H1 (cell line): ENCODE data around the gene UBE2D4. TPM values are rescaled to one million over a fixed set of nuclear protein-coding genes. Genes with fewer than 3 reads are reported as not detected.

Experiments used
- CTCF ChIA-PET: fragments of 300-600 bp; sonication (Branson Sonifier 250); formaldehyde crosslinking; loops from one replicate; lab custom pipeline; 2021; ENCODE audit not compliant: partially characterized antibody; lab: Charles Lee
- POLR2A ChIA-PET: fragments of 300-600 bp; sonication (Branson Sonifier 250); formaldehyde crosslinking; loops from one replicate; lab custom pipeline; 2021; ENCODE audit warnings: inconsistent platforms; ENCODE audit not compliant: partially characterized antibody; lab: Charles Lee
- DNase-seq, 2 experiments: peaks; one replicate each; pipeline versions ENCODE4 v3.0.0 to v3.0.0-alpha.2; 2010 to 2022; ENCODE audit warnings: low spot score in 2 of 2, low read depth in 1 of 2, mixed read lengths in 1 of 2
- FAIRE-seq: peaks from 2 replicates; lab custom pipeline; 2011; peaks lifted over from hg19 to GRCh38; lab: Jason Lieb, UNC
- H2AFZ ChIP-seq: 2 replicates; pipeline ENCODE4 v1.8.1; 2012; ENCODE audit warnings: low read length, inconsistent platforms
- H2AK5ac ChIP-seq: 2 replicates; pipeline ENCODE4 v1.6.1; 2013; ENCODE audit warnings: low read depth, low read length
- H2BK120ac ChIP-seq: replicated peaks from 2 replicates; pipeline ENCODE3; 2013; ENCODE audit warnings: low read depth, low read length, inconsistent platforms
- H2BK12ac ChIP-seq: 2 replicates; pipeline ENCODE4 v1.6.1; 2013; ENCODE audit warnings: low read depth, low read length
- H2BK15ac ChIP-seq: 2 replicates; pipeline ENCODE4 v1.6.1; 2013; ENCODE audit warnings: low read length
- H2BK20ac ChIP-seq: 2 replicates; pipeline ENCODE4 v1.6.1; 2013; ENCODE audit warnings: low read length
- H2BK5ac ChIP-seq: 2 replicates; pipeline ENCODE4 v1.6.1; 2013; ENCODE audit warnings: low read depth, low read length
- H3K14ac ChIP-seq: 2 replicates; pipeline ENCODE4 v1.6.1; 2013; ENCODE audit warnings: inconsistent platforms; ENCODE audit not compliant: insufficient read length
- H3K18ac ChIP-seq: 2 replicates; pipeline ENCODE4 v1.6.1; 2013; ENCODE audit warnings: low read length; ENCODE audit errors: extremely low read depth
- H3K23ac ChIP-seq: 2 replicates; pipeline ENCODE4 v1.6.1; 2013; ENCODE audit warnings: inconsistent platforms; ENCODE audit not compliant: insufficient read length
- H3K23me2 ChIP-seq: 2 replicates; pipeline ENCODE4 v1.6.1; 2013; ENCODE audit warnings: low read depth, low read length
- H3K27ac ChIP-seq: 2 replicates; pipeline ENCODE4 v1.6.1; 2011; ENCODE audit warnings: low read depth, low read length, inconsistent platforms
- H3K27me3 ChIP-seq, 4 experiments: replicated peaks in 1 of 4; 1 replicate in 1 of 4; 2 replicates in 3 of 4; pipeline versions ENCODE4 v1.6.1 to v1.8.1; 2011 to 2013; ENCODE audit warnings: low read length in 3 of 4, mild to moderate bottlenecking in 3 of 4, inconsistent platforms in 2 of 4, mixed read lengths in 2 of 4, moderate library complexity in 1 of 4; ENCODE audit not compliant: control insufficient read depth in 3 of 4, insufficient read depth in 3 of 4; ENCODE audit errors: extremely low read depth in 1 of 4
- H3K36me3 ChIP-seq, 4 experiments: 2 replicates each; pipeline versions ENCODE4 v1.6.1 to v1.8.1; 2011 to 2013; ENCODE audit warnings: mild to moderate bottlenecking in 4 of 4, low read length in 3 of 4, moderate library complexity in 2 of 4, control low read depth in 1 of 4, inconsistent platforms in 1 of 4; ENCODE audit not compliant: insufficient read depth in 4 of 4, control insufficient read depth in 2 of 4
- H3K4ac ChIP-seq: replicated peaks from 2 replicates; pipeline ENCODE3; 2013; ENCODE audit warnings: low read length, low read depth, mixed read lengths, inconsistent platforms; ENCODE audit not compliant: insufficient read length
- H3K4me1 ChIP-seq, 4 experiments: replicated peaks in 1 of 4; 1 replicate in 1 of 4; 2 replicates in 3 of 4; pipeline versions ENCODE4 v1.6.1 to v1.8.1; 2011 to 2013; ENCODE audit warnings: low read length in 3 of 4, inconsistent platforms in 2 of 4, mixed read lengths in 1 of 4; ENCODE audit not compliant: insufficient read depth in 4 of 4, control insufficient read depth in 3 of 4
- H3K4me2 ChIP-seq, 2 experiments: 2 replicates each; pipeline versions ENCODE4 v1.6.1 to v1.8.1; 2011 to 2013; ENCODE audit warnings: low read depth in 2 of 2, low read length in 2 of 2, control low read depth in 1 of 2, inconsistent platforms in 1 of 2, mild to moderate bottlenecking in 1 of 2; ENCODE audit not compliant: insufficient read depth in 1 of 2
- H3K4me3 ChIP-seq, 4 experiments: fragments of 200-600, 300-600 bp in 1 of 4; sonication (generic), shearing (Covaris generic), sonication (Bioruptor Twin) in 1 of 4; 2 replicates each; pipeline versions ENCODE4 v1.5.1 to v1.8.1; 2011 to 2016; ENCODE audit warnings: low read length in 4 of 4, low read depth in 3 of 4, control low read depth in 2 of 4, inconsistent platforms in 2 of 4, mild to moderate bottlenecking in 2 of 4, mixed read lengths in 1 of 4, moderate library complexity in 1 of 4; ENCODE audit not compliant: insufficient read depth in 2 of 4; ENCODE audit errors: extremely low read depth in 1 of 4
- H3K56ac ChIP-seq: replicated peaks from 2 replicates; pipeline ENCODE3; 2013; ENCODE audit warnings: low read depth, mild to moderate bottlenecking, mixed read lengths, low read length, inconsistent platforms; ENCODE audit not compliant: insufficient read length
- H3K79me1 ChIP-seq: 2 replicates; pipeline ENCODE4 v1.6.1; 2013; ENCODE audit warnings: low read depth, low read length, control low read depth
- H3K79me2 ChIP-seq, 2 experiments: 2 replicates each; pipeline versions ENCODE4 v1.6.1 to v1.8.1; 2012 to 2013; ENCODE audit warnings: low read length in 2 of 2, mild to moderate bottlenecking in 2 of 2, inconsistent platforms in 1 of 2; ENCODE audit not compliant: insufficient read depth in 2 of 2, control insufficient read depth in 1 of 2
- H3K9ac ChIP-seq, 4 experiments: replicated peaks in 1 of 4; 1 replicate in 1 of 4; 2 replicates in 3 of 4; pipeline versions ENCODE4 v1.6.1 to v1.8.1; 2011 to 2013; ENCODE audit warnings: low read depth in 3 of 4, low read length in 3 of 4, control low read depth in 2 of 4, mild to moderate bottlenecking in 2 of 4, moderate library complexity in 2 of 4, inconsistent platforms in 1 of 4; ENCODE audit errors: extremely low read depth in 1 of 4
- H3K9me3 ChIP-seq, 2 experiments: 2 replicates each; pipeline versions ENCODE4 v1.6.1 to v1.8.1; 2012 to 2013; ENCODE audit warnings: mild to moderate bottlenecking in 2 of 2, moderate library complexity in 2 of 2, control low read depth in 1 of 2, inconsistent platforms in 1 of 2, low read depth in 1 of 2, low read length in 1 of 2, mixed read lengths in 1 of 2; ENCODE audit not compliant: insufficient read depth in 2 of 2
- H4K20me1 ChIP-seq, 2 experiments: replicated peaks in 1 of 2; 2 replicates each; pipeline versions ENCODE3 to v1.8.1; 2011 to 2013; ENCODE audit warnings: inconsistent platforms in 2 of 2, low read length in 2 of 2, mild to moderate bottlenecking in 1 of 2; ENCODE audit not compliant: insufficient read depth in 2 of 2, control insufficient read depth in 1 of 2
- H4K5ac ChIP-seq: 2 replicates; pipeline ENCODE4 v1.6.1; 2013; ENCODE audit warnings: low read length, low read depth, mixed read lengths, inconsistent platforms; ENCODE audit not compliant: insufficient read length
- H4K8ac ChIP-seq: 2 replicates; pipeline ENCODE4 v1.8.0; 2013; ENCODE audit warnings: mild to moderate bottlenecking, moderate library complexity, low read length, inconsistent platforms; ENCODE audit not compliant: insufficient read depth; ENCODE audit errors: extremely low read depth
- H4K91ac ChIP-seq: replicated peaks from 2 replicates; pipeline ENCODE3; 2013; ENCODE audit warnings: low read length, mixed read lengths, inconsistent platforms; ENCODE audit not compliant: insufficient read length
- GABPA ChIP-seq: IDR thresholded peaks from 2 replicates; pipeline ENCODE4 v1.6.1; 2011; ENCODE audit warnings: mild to moderate bottlenecking, low read length, moderate library complexity, borderline replicate concordance; ENCODE audit not compliant: insufficient read depth
- JUN ChIP-seq: IDR thresholded peaks from 2 replicates; pipeline ENCODE4 v1.6.1; 2011; ENCODE audit warnings: low read depth, mild to moderate bottlenecking, improper control_type of control experiment, low read length
- WGBS, 2 experiments: shearing (Covaris generic) in 1 of 2; methylation state at CpG; one replicate each; pipeline versions ENCODE4 v1.1.6 to v1.1.7; 2013 to 2015; ENCODE audit warnings: low lambda C conversion rate in 2 of 2, mixed read lengths in 2 of 2, inconsistent platforms in 1 of 2, low coverage in 1 of 2, missing lambda C conversion rate in 1 of 2; ENCODE audit not compliant: insufficient replicate concordance in 2 of 2, insufficient coverage in 1 of 2, insufficient read length in 1 of 2; ENCODE audit errors: extremely low coverage in 1 of 2, missing lambda C conversion rate in 1 of 2; 5-methylcytosine and 5-hydroxymethylcytosine counted together
- polyA plus RNA-seq, 7 experiments: library from polyadenylated mRNA; depleted of rRNA in 3 of 7; stranded (reverse) in 5 of 7; unstranded in 2 of 7; fragments of >200 nt in 5 of 7; fragments of 200-250 nt in 2 of 7; gene quantifications; 1 replicate in 5 of 7; 2 replicates in 1 of 7; 4 replicates in 1 of 7; pipeline versions ENCODE4 v1.2.1 to v1.2.3, GENCODE V29; 2011 to 2013; ENCODE audit warnings: missing spikeins in 2 of 7, mixed read lengths in 2 of 7
- total RNA-seq: library from RNA; stranded (reverse); fragmentation: NEBNext Ultra II Directional; extraction: Animal tissue kit (Norgen Biotek cat#: 25700); gene quantifications from 2 replicates; pipeline ENCODE4 v1.2.1, GENCODE V29; 2021

UBE2D4 gene
- total and polyA plus RNA-seq, 2 of the 8 experiments (the other 6 are each of a cell fraction or from before 2014, with no cell fraction given), result 3.4 to 9.4 TPM

- no peak overlapping the region for H4K91ac ChIP-seq
- H2BK5ac ChIP-seq, result no peak overlapping the region
- H3K56ac ChIP-seq, result no peak overlapping the region
- POLR2A ChIA-PET, result no interaction called here
- no peak overlapping the region for H3K4ac ChIP-seq
- 81% methylated on average over 3 of the region's 3 CpGs; no CpG with 5 or more reads in 1 of the 2 experiments for WGBS, 2 experiments
- no peaks in the 10 kb centered on the region for H3K36me3 ChIP-seq
- H2BK20ac ChIP-seq, result no peak overlapping the region
- H3K9ac ChIP-seq, result no peak overlapping the region
- H3K18ac ChIP-seq, result no peak overlapping the region
- H4K20me1 ChIP-seq, result no peaks in the 10 kb centered on the region
- H3K27me3 ChIP-seq, result no peaks in the 10 kb centered on the region
- H3K4me3 ChIP-seq, result no peak overlapping the region
- FAIRE-seq (no peak), DNase-seq (no peak)
- no peaks in the 10 kb centered on the region for H3K79me2 ChIP-seq
- CTCF ChIA-PET, result interaction anchor here (0.6 to 3.3 kb wide), 2 partner anchors 12 to 48 kb away, joined by 3 to 28 read pairs; no protein-coding TSS in a partner anchor
- no peak overlapping the region for H2AFZ ChIP-seq
- H2BK120ac ChIP-seq, result no peak overlapping the region
- no peaks in the 10 kb centered on the region for H3K4me1 ChIP-seq
- H4K5ac ChIP-seq, result no peak overlapping the region
- H3K4me2 ChIP-seq, result no peak overlapping the region
- H2AK5ac ChIP-seq, result no peak overlapping the region
- H2BK12ac ChIP-seq, result no peak overlapping the region
- no peak overlapping the region for H3K27ac ChIP-seq
- no peak overlapping the region for H3K23ac ChIP-seq
- H3K14ac ChIP-seq, result no peak overlapping the region
- no peak overlapping the region for H2BK15ac ChIP-seq
- no peaks in the 10 kb centered on the region for H3K79me1 ChIP-seq
- H3K23me2 ChIP-seq, result no peaks in the 10 kb centered on the region
- H4K8ac ChIP-seq, result no peak overlapping the region
- H3K9me3 ChIP-seq, result no peaks in the 10 kb centered on the region
- TF ChIP-seq JUN, result no peak
- TF ChIP-seq GABPA, result no peak
Measured at GRCh38 chr7:43956027-43956426, 29.8 kb downstream of the UBE2D4 start.
